NT2/D1 (cell line): ENCODE results near the gene MYO5B.
"Not testable (repeated sequence)": the region's sequence is repeated elsewhere in the genome, so short reads cannot be mapped to it uniquely, and the experiment has no call there.

Experiments used
- DNase-seq: peaks from one replicate; pipeline ENCODE4 v3.0.0-alpha.2; 2011; ENCODE audit warnings: low read depth, low spot score
- H3K27me3 ChIP-seq: 2 replicates; pipeline ENCODE4 v1.6.0; 2011; ENCODE audit warnings: mild to moderate bottlenecking; ENCODE audit not compliant: insufficient read length, insufficient read depth
- H3K36me3 ChIP-seq: 2 replicates; pipeline ENCODE4 v1.6.1; 2011; ENCODE audit warnings: mild to moderate bottlenecking, low read length, mixed read lengths; ENCODE audit not compliant: insufficient read depth, insufficient read length
- H3K4me1 ChIP-seq: 2 replicates; pipeline ENCODE4 v1.5.1; 2011; ENCODE audit not compliant: insufficient read depth, insufficient read length
- H3K4me3 ChIP-seq: 2 replicates; pipeline ENCODE4 v1.5.1; 2011; ENCODE audit warnings: low read depth; ENCODE audit not compliant: insufficient read length
- H3K9ac ChIP-seq: 2 replicates; pipeline ENCODE4 v1.6.0; 2011; ENCODE audit warnings: low read depth; ENCODE audit not compliant: insufficient read length
- H3K9me3 ChIP-seq: 2 replicates; pipeline ENCODE4 v1.5.1; 2011; ENCODE audit warnings: mild to moderate bottlenecking, low read length; ENCODE audit not compliant: insufficient read depth
- SUZ12 ChIP-seq: IDR thresholded peaks from 2 replicates; pipeline ENCODE4 v1.6.1; 2011; ENCODE audit not compliant: insufficient read length, insufficient read depth; ENCODE audit errors: extremely low read depth
- YY1 ChIP-seq: IDR thresholded peaks from 2 replicates; pipeline ENCODE4 v1.6.1; 2011; ENCODE audit not compliant: insufficient read length, insufficient read depth
- ZNF274 ChIP-seq: IDR thresholded peaks from 2 replicates; pipeline ENCODE4 v1.6.1; 2011; ENCODE audit warnings: mild to moderate bottlenecking, low read depth, low read length

Gene MYO5B

DNA sequence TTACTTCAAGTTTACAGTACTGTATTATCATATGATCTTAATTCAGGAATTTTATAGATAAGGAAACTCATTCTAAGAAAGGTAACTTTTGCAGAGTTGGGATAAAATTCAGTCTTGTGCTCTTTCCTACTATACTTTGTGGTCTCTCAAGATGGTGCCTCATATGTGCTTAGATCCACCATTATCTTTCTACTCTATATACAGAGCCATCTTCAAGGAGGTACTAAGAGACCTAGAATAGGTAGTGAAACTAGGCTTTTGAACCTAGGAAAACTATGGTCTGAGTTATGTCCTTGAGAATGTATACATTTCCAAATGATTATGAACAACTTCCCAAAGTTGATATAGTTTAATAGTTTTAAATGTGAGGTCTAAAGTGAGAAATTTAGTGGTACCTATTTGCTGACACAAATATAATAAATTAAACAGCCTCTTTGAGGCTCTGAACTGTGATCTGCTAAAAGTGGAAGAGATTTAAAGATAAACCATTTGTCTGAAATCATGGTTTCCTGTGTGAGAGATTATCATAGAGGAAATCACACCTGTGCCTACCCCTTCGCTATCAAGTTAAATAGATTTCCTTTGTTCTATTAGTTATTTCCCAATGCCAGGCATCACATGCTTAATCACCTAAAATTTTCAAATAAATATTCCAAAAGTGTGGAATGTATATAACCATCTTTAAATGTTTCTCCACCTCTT, 408.8 kb downstream of the MYO5B start:
- Histone ChIP-seq H3K4me3 (no peak overlapping the region), H3K9ac (no peak overlapping the region), H3K36me3 (peaks cover 54% of the 10 kb centered on the region), H3K9me3 (no peaks in the 10 kb centered on the region), H3K27me3 (no peaks in the 10 kb centered on the region), H3K4me1 (no peaks in the 10 kb centered on the region)
- no peak for TF ChIP-seq SUZ12
- TF ChIP-seq YY1, result no peak
- no peak for TF ChIP-seq ZNF274
- no peak for DNase-seq

DNA sequence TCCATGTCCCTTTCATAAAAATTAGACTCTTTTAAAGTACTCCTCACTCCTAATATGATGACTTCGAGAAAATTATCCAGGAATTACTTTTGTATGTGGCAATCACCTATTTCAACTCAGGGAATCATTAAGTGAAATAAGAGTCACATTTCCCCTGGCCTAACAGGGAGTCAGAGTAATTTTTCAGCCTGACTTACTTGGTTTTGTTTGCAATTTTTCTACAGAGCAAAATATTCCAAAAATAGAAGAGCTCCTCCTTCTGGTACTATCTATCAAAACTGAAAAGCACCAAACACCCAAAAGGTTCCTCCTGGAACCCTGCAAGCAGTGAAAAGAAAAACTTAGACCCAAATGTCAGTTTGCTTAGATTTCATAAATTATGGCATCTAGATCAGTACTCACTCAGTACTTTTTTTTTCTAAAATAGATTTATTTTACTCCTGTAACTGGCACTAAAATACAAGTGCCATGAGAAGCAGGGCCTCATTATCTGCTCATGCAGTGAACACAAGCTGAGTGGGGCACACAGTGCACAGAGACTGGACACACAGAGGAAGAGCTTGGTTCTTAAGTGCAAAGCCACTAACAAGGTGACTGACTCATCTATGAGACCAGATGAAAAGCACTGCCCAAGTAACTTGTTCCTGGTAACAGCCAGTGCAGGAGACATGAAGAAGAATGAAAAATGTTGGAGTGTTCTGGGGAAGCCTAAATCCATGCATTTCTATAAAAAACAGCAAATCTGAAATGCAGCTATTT, 410.3 kb downstream of the MYO5B start:
- no peak for DNase-seq
- H3K36me3 ChIP-seq, result peaks cover 52% of the 10 kb centered on the region

DNA sequence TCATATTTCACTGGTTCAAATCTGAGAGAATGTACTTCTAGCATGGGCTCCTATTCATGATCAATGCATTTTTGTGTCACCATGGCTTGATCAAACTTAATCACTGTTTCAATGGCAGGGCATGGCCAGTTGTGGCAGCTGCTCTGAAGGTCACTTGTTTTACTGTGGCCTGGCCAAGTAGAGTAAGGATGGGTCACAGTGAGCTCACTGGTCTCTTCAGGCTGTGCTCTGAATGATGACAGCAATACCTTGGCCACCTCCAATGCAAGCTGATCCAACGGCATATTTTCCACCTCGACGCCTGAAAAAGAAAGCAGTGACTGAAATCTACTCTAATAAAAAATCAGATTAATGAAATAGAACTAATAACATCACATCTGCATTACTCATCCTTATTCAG, 411.3 kb downstream of the MYO5B start:
- H3K9me3 ChIP-seq, H3K9ac ChIP-seq, H3K4me3 ChIP-seq, H3K4me1 ChIP-seq, DNase-seq, H3K27me3 ChIP-seq: not testable (repeated sequence)
- peaks cover 51% of the 10 kb centered on the region for H3K36me3 ChIP-seq

More for the DNA sequence above, 410.3 kb downstream of the MYO5B start:
- TF ChIP-seq YY1, result no peak
- TF ChIP-seq SUZ12, result no peak
- TF ChIP-seq ZNF274, result no peak
- Histone ChIP-seq H3K4me3 (no peak overlapping the region), H3K4me1 (no peaks in the 10 kb centered on the region), H3K9ac (no peak overlapping the region), H3K27me3 (no peaks in the 10 kb centered on the region), H3K9me3 (no peaks in the 10 kb centered on the region)

DNA sequence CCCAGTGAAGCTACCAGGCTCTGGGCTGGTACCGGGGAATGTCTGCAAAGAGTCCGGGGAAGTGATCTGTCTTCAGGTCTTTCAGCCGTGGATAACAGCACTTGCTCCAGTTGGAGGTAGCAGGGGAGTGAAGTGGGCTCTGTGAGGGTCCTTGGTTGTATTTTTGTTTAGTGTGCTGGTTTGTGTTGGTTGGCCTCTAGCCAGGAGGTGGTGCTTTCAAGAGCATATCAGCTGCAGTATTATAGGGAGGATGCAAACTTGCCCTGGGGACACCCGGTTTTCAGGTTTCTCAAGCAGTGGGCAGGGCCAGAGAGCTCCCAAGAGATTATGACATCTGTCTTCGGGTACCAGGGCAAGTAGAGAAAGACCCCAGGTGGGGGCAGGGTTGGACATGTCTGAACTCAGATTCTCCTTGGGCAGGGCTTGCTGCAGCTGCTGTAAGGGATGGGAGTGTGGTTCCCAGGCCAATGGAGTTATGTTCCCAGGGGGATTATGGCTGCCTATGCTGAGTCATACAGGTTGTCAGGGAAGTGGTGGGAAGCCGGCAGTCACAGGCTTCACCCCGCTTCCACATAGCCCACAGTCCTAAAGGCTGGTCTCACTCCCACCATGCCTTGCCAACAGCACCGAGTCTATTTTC, 416.0 kb downstream of the MYO5B start:
- H3K36me3 ChIP-seq, result peaks cover 28% of the 10 kb centered on the region
- no peaks in the 10 kb centered on the region for H3K27me3 ChIP-seq
- DNase-seq, result no peak

More for the DNA sequence above, 416.0 kb downstream of the MYO5B start:
- Histone ChIP-seq H3K4me3 (no peak overlapping the region), H3K9me3 (no peaks in the 10 kb centered on the region), H3K4me1 (no peaks in the 10 kb centered on the region), H3K9ac (no peak overlapping the region)
- no peak for TF ChIP-seq SUZ12
- no peak for TF ChIP-seq ZNF274
- TF ChIP-seq YY1, result no peak
